ENCODE results near the gene MGRN1. TPM values are rescaled to one million over a fixed set of nuclear protein-coding genes. Genes with fewer than 3 reads are reported as not detected.
A peak's percentile ranks its signal among the peaks of the same experiment; 100 is the strongest.

MGRN1 gene
- total and polyA plus RNA-seq, 12 donors, result 19.2 to 73.5 (median 40.8) TPM

DNA sequence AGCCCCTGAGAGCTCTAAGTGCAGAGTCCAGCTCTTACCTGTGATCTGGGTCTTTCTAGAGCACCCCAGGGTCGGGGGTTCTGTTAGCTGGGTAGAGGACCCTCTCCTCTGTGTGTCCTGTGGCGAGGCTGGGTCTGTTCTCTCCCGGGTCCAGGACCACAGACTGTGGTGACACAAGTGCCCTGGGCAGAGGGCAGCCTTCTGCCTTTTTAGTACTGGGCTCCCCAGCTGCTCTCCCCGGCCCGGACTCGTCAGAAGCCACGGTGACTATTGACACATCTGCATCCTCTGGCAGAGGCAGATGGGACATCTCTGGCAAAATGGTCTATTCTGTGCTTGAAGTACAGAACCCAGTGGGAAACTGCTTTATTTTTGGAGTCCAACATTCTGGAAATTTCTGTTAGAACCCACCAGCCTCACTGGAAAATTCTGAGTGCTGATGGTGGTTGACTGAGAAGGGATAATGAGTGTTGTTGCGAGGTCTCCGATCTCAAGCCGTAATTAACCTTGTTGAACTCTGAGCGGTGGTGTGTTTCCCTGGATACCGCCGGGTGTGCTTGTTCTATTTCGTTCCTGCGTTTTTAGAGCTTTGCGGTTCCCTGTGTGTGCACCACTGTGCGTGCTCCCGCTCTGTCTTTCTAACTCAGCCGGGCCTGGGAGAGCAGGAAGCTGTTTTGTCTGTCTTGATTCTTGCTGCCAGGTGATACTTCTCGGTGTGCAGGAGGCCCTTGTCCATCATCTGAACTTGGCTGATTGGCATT is 42.8 kb downstream of the MGRN1 start:
- no peak for DNase-seq
- no peaks in the 10 kb centered on the region for H3K9me3 ChIP-seq
- no peak overlapping the region for H3K27ac ChIP-seq
- H3K4me1 ChIP-seq, result peaks cover 0 to 34% (median 11%) of the 10 kb centered on the region in 9 donors
- no peak overlapping the region for H3K4me3 ChIP-seq
- no peaks in the 10 kb centered on the region for H3K27me3 ChIP-seq
- H3K36me3 ChIP-seq, result peaks cover 0 to 94% (median 36%) of the 10 kb centered on the region in 9 donors
- intact Hi-C loops (cut with DNase I), result no loop called here
- TF ChIP-seq, protein P1, sequence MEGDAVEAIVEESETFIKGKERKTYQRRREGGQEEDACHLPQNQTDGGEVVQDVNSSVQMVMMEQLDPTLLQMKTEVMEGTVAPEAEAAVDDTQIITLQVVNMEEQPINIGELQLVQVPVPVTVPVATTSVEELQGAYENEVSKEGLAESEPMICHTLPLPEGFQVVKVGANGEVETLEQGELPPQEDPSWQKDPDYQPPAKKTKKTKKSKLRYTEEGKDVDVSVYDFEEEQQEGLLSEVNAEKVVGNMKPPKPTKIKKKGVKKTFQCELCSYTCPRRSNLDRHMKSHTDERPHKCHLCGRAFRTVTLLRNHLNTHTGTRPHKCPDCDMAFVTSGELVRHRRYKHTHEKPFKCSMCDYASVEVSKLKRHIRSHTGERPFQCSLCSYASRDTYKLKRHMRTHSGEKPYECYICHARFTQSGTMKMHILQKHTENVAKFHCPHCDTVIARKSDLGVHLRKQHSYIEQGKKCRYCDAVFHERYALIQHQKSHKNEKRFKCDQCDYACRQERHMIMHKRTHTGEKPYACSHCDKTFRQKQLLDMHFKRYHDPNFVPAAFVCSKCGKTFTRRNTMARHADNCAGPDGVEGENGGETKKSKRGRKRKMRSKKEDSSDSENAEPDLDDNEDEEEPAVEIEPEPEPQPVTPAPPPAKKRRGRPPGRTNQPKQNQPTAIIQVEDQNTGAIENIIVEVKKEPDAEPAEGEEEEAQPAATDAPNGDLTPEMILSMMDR (IDR thresholded peaks at IDR 0.05), result no peak
- WGBS, 2 donors, result 93 to 96% methylated on average over 20 of the region's 20 CpGs
- no peak for ATAC-seq

DNA sequence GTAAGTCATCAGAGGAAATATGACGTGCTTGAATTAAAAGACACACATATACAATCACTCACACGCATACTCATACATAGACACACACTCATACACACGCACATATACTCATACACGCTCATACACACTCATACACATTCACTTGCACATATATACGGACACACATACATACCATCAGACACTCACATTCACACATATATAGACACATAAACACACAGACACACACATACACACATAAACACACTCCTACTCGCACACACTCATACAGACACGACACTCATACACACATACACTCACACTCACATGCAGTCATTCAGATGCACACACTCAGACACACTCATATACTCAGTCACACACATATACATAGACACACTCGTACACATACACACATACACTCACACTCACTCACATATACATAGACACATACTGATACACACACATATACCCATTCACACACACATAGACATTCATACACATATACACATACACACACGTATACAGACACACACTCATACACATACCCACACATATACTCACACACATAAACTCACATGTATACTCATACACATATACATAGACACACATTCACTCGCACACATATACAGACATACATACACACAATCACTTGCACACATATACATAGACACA is 43.8 kb downstream of the MGRN1 start:
- TF ChIP-seq, protein P1 (IDR thresholded peaks at IDR 0.05), result no peak
- ATAC-seq (no peak), DNase-seq (no peak)
- intact Hi-C loops (cut with DNase I), result no loop called here
- Histone ChIP-seq H3K27me3 (no peaks in the 10 kb centered on the region), H3K27ac (no peak overlapping the region), H3K36me3 (peaks cover 0 to 96% (median 36%) of the 10 kb centered on the region in 9 donors), H3K4me3 (no peak overlapping the region), H3K4me1 (peaks cover 0 to 25% (median 11%) of the 10 kb centered on the region in 9 donors), H3K9me3 (no peaks in the 10 kb centered on the region)
- 96 to 97% methylated on average over 10 of the region's 10 CpGs for WGBS, 2 donors

DNA sequence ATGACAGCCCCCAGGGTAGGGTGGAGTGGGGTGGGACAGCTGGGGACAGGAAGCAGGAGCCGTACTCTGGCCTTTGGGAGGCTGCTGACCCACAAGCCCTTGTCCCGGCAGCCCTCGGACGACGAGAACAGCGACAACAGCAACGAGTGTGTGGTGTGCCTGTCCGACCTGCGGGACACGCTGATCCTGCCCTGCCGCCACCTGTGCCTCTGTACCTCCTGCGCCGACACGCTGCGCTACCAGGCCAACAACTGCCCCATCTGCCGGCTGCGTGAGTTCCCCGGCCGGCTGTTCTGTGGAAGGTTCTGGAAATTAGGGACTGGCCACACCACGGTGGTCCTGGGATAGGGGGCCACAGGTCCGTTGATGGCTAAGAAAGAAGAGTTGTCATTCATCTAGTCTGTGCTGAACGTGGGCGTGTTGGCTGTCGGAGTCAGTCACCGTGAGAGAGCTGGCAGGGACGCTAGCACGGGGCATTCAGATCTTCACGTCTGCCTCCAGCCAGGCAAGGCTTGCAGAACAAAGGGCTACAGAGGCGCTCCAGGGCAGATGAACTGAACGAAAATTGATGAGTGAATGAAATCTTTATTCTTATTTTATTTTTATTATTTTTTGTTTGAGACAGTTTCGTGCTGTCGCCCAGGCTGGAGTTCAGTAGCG is 48.9 kb downstream of the MGRN1 start:
- ATAC-seq (no peak), DNase-seq (peak in 1 of 2 donors; percentile 4)
- TF ChIP-seq, protein P1 (IDR thresholded peaks at IDR 0.05), result no peak
- Histone ChIP-seq H3K27me3 (no peaks in the 10 kb centered on the region), H3K4me3 (no peak overlapping the region), H3K4me1 (peaks cover 3 to 25% (median 14%) of the 10 kb centered on the region in 9 donors), H3K27ac (no peak overlapping the region), H3K36me3 (peaks cover 0 to 94% (median 19%) of the 10 kb centered on the region in 9 donors), H3K9me3 (no peaks in the 10 kb centered on the region)
- intact Hi-C loops (cut with DNase I), result no loop called here
- WGBS, 2 donors, result 91 to 92% methylated on average over 33 of the region's 33 CpGs

DNA sequence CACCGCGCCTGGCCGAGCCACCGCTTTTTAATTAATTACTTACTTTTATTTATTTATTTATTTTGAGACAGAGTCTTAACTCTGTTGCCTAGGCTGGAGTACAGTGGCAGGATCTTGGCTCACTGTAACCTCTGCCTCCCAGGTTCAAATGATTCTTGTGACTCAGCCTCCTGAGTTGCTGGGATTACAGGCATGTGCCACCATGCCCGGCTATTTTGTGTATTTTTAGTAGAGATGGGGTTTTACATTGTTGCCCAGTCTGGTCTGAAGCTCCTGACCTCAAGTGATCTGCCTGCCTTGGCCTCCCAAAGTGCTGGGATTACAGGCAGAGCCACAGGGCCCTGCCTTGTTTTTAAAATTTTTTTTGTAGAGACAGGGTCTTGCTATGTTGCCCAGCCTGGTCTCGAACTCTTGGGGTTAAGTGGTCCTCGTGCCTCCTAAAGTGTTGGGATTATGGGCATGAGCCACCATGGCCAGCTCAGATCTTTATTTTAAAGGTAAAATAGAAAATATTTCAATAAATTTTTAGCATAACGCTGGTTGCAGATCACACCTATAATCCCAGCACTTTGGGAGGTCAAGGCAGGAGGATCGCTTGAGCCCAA is 50.4 kb downstream of the MGRN1 start:
- DNase-seq, result no peak
- intact Hi-C loops (cut with DNase I), result loop anchor here in 2 of 10 donors (5.0 kb wide), 2 partner anchors 38 to 48 kb away; no protein-coding TSS in a partner anchor
- Histone ChIP-seq H3K4me1 (peaks cover 5 to 40% (median 27%) of the 10 kb centered on the region in 9 donors), H3K36me3 (peaks cover 0 to 90% (median 6%) of the 10 kb centered on the region in 9 donors), H3K9me3 (no peaks in the 10 kb centered on the region), H3K27ac (no peak overlapping the region), H3K4me3 (no peak overlapping the region), H3K27me3 (no peaks in the 10 kb centered on the region)
- TF ChIP-seq, protein P1 (IDR thresholded peaks at IDR 0.05), result no peak
- no peak for ATAC-seq
- WGBS, 2 donors, result 96% methylated on average over 9 of the region's 9 CpGs
